HG03039 (cell line): ENCODE measurements around the gene CD3E.

Experiments used
- ATAC-seq: cut with Tn5 transposase; IDR thresholded peaks from one replicate; pipeline ENCODE4 v1.9.1; 2021; ENCODE audit warnings: mild to moderate bottlenecking, moderate library complexity; ENCODE audit not compliant: unreplicated experiment

Gene CD3E

GRCh38 chr11:118304568-118305248, at the start of gene CD3E:
TSS of gene CD3E (plus strand) at chr11:118304730. CDS start at chr11:118304953, 223 bp downstream.
- no peak for ATAC-seq

GRCh38 chr11:118258410-118258809, 46.1 kb upstream of the CD3E start:
- ATAC-seq: no peak

DNA sequence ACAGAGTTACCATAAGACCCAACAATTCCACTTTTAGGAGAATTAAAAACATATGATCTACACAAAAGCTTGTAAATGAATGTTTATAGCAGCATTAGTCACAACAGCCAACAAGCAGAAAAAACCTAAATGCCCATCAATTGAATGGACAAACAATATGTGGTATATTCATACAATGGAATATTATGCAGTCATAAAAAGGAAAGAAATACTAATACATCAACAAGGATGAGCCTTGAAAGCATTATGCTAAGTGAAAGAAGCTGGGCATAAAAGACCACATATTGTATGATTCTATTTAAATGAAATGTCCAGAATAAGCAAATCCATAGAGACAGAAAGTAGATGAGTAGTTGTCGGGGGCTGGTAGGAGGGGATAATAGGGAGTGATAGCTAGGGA, 45.4 kb upstream of the CD3E start:
- ATAC-seq: no peak

DNA sequence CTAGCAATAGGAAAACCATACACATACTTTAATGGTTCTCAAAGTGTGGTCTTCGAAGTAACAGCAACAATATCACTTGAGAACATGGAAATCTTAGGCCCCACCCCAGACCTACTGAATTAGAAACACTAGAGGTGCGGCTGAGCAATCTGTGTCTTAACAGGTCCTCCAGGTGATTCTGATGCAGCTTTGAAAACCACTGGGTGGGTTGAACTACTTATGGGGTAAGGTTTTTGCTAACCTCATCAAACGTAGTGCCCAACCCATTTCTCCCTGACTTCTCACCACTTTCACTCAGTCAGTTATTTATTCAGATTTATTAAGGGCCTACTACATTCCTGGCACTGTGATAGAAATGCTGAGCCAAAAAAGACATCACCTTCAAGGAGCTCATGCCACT, 44.2 kb upstream of the CD3E start:
- ATAC-seq: no peak

- no peak for ATAC-seq
Observed at GRCh38 chr11:118263112-118263511, 41.4 kb upstream of the CD3E start.

- ATAC-seq: no peak
Observed at GRCh38 chr11:118263695-118264568, 40.6 kb upstream of the CD3E start, which contains the start of gene MPZL2. TSS of gene MPZL2 (minus strand) at chr11:118264297. CDS start at chr11:118264153, 144 bp downstream.

GRCh38 chr11:118264569-118265465, 39.7 kb upstream of the CD3E start:
- no peak for ATAC-seq

DNA sequence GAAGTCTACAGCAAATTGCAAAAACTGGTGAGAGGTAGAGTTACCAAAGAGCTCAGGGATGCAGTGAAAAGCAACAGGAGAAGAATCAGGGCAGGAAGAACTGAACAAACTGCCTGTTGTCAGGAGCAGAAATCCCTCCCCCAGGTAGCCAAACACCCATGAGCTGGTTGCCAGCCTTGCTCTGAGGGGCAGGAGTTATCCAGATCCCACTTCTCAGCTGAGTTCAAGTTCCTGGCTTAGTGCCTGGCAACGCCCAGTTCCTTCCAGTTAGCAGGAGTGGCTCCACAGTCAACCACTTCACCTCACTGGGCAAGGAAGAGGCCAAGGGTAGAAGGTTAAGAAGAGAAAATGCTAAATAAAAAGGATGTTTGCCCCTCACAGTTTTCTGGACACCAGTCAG, 38.6 kb upstream of the CD3E start:
- no peak for ATAC-seq

GRCh38 chr11:118267486-118267885, 37.0 kb upstream of the CD3E start:
- ATAC-seq: no peak

DNA sequence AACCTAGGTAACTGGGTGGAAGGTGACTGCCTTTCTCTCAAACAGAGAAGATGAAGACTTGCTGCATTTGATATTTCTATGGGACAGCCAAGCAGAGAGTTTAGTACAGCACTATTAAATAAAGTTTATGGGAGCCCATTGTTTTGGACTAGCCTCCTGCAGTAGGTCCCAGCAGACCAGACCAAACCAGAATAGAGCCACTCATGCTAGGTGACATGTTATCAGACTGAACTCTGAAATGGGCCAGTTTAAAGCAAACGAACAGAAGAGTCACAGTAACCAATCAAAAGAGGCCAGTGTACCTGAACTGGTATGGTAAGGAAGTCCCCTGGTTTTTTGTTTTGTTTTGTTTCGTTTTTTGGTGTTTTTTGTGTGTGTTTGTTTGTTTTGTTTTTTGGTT, 32.5 kb upstream of the CD3E start:
- ATAC-seq: no peak

DNA sequence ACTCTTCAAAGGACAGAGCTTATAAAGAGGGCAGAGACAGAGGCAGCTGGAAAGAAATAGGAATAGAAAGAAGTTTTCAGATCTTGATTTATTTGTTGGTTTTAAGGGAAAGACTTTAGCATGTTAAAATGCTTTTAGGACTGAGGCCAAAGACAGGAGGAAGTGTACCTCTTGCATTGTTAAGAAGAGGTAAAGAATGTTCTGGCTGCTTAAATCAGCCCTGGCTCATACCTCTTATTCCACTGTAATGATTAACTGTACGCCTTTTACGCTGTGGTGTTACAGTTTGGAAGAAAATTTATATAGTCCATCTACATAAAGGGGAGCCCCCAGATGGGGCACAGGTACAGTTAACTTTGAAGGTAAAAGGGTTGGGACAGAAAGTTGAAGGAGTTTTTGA, 30.3 kb upstream of the CD3E start:
- ATAC-seq: no peak

GRCh38 chr11:118275176-118275575, 29.4 kb upstream of the CD3E start:
- no peak for ATAC-seq

GRCh38 chr11:118276422-118276821, 28.1 kb upstream of the CD3E start:
- ATAC-seq: no peak

DNA sequence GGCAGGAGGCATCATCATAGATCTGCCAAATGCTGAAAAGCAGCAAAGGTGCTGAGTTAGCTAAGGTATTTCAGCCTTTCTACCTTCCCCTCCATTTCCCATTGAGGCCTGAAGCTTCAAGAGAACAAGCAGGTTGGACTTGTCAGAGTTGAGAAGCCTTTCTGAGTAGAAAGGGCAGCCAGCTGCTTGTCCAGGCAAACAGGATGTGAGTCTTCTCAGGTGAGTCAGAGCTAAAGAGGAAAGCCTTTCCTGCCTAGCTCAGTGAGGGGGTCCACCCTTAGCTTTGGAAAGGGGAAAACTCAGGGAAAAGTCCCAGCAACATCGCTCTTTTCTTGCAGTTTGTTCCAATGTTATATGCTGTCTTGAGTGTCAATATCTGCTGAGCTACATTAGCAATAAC, 27.2 kb upstream of the CD3E start:
- ATAC-seq: no peak

DNA sequence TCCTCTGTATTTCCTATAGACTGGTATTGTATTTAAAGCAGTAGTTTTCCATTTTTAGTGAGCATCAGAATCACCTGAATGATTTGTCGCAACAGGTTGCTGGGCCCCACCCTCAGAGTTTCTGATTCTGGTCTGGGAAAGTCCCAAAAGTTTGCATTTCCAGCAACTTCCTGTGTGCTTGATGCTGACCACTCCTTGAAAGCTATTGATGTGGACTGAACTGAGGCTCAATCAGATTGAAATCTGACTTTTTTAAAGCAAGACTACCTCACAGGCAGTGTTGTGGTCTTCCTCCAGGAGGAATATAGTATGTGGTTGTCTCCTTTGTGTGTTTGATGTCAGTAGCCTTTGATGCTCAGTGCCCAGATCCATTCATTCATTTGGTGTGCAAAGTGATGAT, 23.2 kb upstream of the CD3E start:
- ATAC-seq: no peak

DNA sequence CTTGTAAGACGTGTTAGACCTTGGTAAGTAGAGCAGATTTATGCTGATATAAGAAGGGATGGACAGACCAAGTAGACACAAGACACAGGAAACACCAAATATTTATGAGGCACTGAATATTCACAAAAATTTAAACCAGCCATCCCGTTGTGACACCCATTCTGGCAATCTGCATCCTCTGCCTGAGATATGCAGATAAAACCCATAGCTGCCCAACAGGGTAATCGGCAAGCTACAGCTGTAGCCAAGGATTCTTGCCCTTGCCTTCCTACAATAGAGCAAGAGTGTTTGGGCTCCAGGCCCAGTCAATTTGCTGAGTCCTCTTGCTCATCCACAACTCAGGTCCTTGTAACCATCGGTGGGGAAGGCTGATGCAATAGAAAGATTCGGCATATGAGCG, 21.9 kb upstream of the CD3E start:
- ATAC-seq: no peak

DNA sequence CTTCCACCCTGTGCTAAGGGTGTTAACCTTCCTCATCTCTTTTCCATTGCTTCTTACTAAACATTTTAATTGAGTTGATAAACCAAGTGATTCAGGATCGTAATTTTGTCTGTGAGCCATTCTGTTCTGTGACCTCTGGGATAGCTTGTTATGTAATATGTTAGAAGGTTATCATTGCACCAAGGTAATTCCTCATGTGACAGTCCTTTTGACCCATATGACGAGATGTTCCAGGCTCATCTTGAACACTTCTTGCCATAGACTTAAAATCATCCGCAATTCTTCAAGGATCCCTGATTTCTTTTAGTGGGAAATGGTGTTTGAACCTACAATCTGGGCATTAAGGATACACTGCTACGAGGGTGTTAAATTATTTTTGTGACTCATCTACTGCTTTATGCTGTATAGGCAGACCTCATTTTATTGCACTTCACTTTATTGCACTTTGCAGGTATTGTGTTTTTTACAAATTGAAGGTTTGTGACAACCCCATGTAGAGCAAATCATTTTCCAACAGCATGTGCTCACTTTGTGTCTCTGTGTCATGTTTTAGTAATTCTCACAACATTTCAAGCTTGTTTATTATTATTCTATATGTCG, 21.4 kb upstream of the CD3E start:
- ATAC-seq: no peak

- ATAC-seq: no peak
Observed at GRCh38 chr11:118283756-118284350, 20.7 kb upstream of the CD3E start.

GRCh38 chr11:118286545-118286944, 18.0 kb upstream of the CD3E start:
- ATAC-seq: no peak

GRCh38 chr11:118287006-118287405, 17.5 kb upstream of the CD3E start:
- ATAC-seq: no peak
